ENCODE measurements around the gene RAPGEF6.

Gene RAPGEF6

DNA sequence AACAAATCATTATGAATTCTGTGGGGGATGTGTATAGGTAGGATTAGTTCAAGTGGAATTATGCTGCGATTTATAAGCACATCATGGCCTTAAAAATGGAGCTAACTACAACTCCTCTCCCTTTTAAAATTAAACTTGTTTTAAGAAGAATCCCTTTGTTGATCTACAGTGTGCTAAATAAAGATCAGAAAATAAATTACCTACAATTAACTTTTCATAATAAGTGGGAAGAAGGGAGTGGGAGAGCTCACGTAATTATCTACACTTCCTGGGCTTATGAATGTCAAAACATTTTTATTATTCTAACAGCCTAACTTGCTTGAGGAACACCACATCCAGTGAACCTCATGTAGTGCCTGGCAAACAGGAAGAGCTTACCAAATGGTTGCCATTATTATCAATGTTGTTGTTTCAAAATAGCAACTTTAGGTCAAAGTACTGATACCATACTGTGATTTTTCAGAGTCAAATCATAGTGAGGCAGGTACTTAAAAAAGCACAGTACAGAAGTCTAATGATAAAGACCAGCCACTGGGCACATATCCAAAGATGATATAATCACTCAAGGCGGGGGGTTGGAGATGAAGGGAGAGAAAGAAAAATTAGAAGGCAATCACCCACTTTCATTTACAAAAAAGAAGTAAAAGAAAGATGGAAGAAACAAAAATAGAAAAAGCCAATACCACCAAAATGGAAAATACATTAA is 174.0 kb downstream of the RAPGEF6 start:
- Histone ChIP-seq H3K4me1 (ENCODE audit: control insufficient read depth in 1 of 2, insufficient read depth in 2 of 2, low read length in 2 of 2) (peaks cover 0 to 3% of the 10 kb centered on the region in 2 donors), H3K4me3 (ENCODE audit: low read depth in 1 of 2, low read length in 2 of 2) (no peak overlapping the region), H3K36me3 (ENCODE audit: control insufficient read depth in 1 of 2, insufficient read depth in 2 of 2, low read length in 2 of 2) (peaks cover 0 to 4% of the 10 kb centered on the region in 2 donors), H3K27ac (ENCODE audit: low read length) (no peak overlapping the region), H3K27me3 (ENCODE audit: low read depth, low read length) (no peaks in the 10 kb centered on the region), H3K9me3 (ENCODE audit: control insufficient read depth in 1 of 2, low read length in 2 of 2) (no peaks in the 10 kb centered on the region)

- Histone ChIP-seq H3K4me1 (ENCODE audit: control insufficient read depth in 1 of 2, insufficient read depth in 2 of 2, low read length in 2 of 2) (peaks cover 0 to 3% of the 10 kb centered on the region in 2 donors), H3K4me3 (ENCODE audit: low read depth in 1 of 2, low read length in 2 of 2) (no peak overlapping the region), H3K36me3 (ENCODE audit: control insufficient read depth in 1 of 2, insufficient read depth in 2 of 2, low read length in 2 of 2) (peaks cover 3 to 4% of the 10 kb centered on the region in 2 donors), H3K27me3 (ENCODE audit: low read depth, low read length) (no peaks in the 10 kb centered on the region), H3K27ac (ENCODE audit: low read length) (no peak overlapping the region), H3K9me3 (ENCODE audit: control insufficient read depth in 1 of 2, low read length in 2 of 2) (no peaks in the 10 kb centered on the region)
Measured at GRCh38 chr5:131460133-131460532, 174.9 kb downstream of the RAPGEF6 start.

DNA sequence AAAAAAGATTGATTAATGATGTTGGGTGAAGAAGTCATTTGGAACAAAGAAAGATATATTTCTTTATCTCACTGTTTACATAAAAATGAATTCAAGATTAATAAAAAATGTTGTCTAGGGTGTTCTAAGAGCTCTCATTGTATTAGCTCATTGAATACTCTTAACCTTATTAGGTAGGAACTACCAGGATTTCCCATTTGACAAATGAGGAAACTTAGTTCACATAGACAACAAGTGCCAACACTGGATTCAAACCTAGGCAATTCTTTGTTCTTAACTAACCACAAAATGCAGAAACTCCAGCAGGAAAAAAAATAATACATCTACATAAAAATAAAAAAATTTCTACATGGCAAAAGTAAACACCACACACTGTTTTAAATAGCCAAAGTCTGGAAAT is 175.8 kb downstream of the RAPGEF6 start:
- H3K4me3 ChIP-seq (ENCODE audit: low read depth in 1 of 2, low read length in 2 of 2), result no peak overlapping the region
- peaks cover 4% of the 10 kb centered on the region in 2 donors for H3K36me3 ChIP-seq (ENCODE audit: control insufficient read depth in 1 of 2, insufficient read depth in 2 of 2, low read length in 2 of 2)
- no peak overlapping the region for H3K27ac ChIP-seq (ENCODE audit: low read length)
- peaks cover 0 to 3% of the 10 kb centered on the region in 2 donors for H3K4me1 ChIP-seq (ENCODE audit: control insufficient read depth in 1 of 2, insufficient read depth in 2 of 2, low read length in 2 of 2)
- no peaks in the 10 kb centered on the region for H3K27me3 ChIP-seq (ENCODE audit: low read depth, low read length)
- no peaks in the 10 kb centered on the region for H3K9me3 ChIP-seq (ENCODE audit: control insufficient read depth in 1 of 2, low read length in 2 of 2)

DNA sequence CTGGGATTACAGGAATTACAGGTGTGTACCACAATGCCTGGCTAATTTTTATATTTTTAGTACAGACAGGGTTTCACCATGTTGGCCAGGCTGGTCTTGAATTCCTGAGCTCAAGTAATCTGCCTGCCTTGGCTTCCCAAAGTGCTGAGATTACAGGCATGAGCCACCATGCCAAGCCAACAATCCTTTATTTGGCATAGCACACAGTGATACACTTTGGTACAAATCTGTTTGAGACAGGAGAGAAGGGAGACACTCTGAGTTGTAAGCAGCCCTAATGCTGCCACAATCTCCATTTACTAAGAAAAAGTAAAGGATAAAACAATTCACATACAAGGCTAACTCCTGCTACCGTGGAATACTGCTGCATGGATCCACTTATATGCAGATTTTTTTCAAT is 177.8 kb downstream of the RAPGEF6 start:
- no peak overlapping the region for H3K27ac ChIP-seq (ENCODE audit: low read length)
- H3K4me1 ChIP-seq (ENCODE audit: control insufficient read depth in 1 of 2, insufficient read depth in 2 of 2, low read length in 2 of 2), result peaks cover 0 to 3% of the 10 kb centered on the region in 2 donors
- H3K36me3 ChIP-seq (ENCODE audit: control insufficient read depth in 1 of 2, insufficient read depth in 2 of 2, low read length in 2 of 2), result peaks cover 0 to 10% of the 10 kb centered on the region in 2 donors

DNA sequence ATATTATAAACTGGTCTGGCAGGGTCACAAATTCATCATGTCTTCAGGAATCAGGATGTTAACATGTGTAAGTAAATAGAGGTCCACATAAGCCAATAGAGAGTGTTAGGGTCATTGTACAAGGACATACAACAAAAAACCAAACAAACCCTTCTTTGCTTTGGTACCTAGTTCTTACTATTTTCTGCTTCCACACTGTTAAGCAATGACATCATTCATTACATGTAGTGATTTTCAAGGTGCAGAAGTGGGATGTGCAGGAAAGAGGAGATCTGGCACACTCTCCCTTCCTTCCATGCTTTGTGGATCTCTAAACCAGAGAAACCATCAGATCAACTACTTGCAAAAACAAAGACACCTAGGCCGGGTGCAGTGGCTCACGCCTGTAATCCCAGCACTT is 184.1 kb downstream of the RAPGEF6 start:
- H3K27me3 ChIP-seq (ENCODE audit: low read depth, low read length), result no peaks in the 10 kb centered on the region
- no peak overlapping the region for H3K27ac ChIP-seq (ENCODE audit: low read length)
- no peaks in the 10 kb centered on the region for H3K4me1 ChIP-seq (ENCODE audit: control insufficient read depth in 1 of 2, insufficient read depth in 2 of 2, low read length in 2 of 2)
- H3K4me3 ChIP-seq (ENCODE audit: low read depth in 1 of 2, low read length in 2 of 2), result no peak overlapping the region
- H3K9me3 ChIP-seq (ENCODE audit: control insufficient read depth in 1 of 2, low read length in 2 of 2), result no peaks in the 10 kb centered on the region
- peaks cover 16 to 24% of the 10 kb centered on the region in 2 donors for H3K36me3 ChIP-seq (ENCODE audit: control insufficient read depth in 1 of 2, insufficient read depth in 2 of 2, low read length in 2 of 2)

More for the DNA sequence above, 177.8 kb downstream of the RAPGEF6 start:
- no peaks in the 10 kb centered on the region for H3K27me3 ChIP-seq (ENCODE audit: low read depth, low read length)
- no peak overlapping the region for H3K4me3 ChIP-seq (ENCODE audit: low read depth in 1 of 2, low read length in 2 of 2)
- no peaks in the 10 kb centered on the region for H3K9me3 ChIP-seq (ENCODE audit: control insufficient read depth in 1 of 2, low read length in 2 of 2)

DNA sequence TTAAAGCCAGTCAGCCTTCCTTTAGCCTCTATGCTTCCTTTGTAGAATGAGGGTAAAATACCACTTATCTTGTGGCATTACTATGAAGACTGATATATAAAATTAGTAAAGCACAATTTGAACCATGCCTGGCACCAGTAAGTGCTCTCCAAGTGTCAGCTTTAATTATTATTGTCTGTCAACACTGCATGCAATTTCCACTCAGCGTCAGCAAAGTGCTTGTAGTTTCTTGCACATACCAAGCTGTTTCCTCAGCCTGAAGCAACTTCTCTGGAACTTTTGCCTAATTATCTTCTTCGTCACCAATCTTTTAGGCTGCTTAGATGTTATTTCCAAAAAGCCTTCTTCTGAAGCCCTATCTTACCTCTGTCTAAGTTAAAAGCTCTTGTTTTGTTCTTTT is 193.8 kb downstream of the RAPGEF6 start:
- no peaks in the 10 kb centered on the region for H3K27me3 ChIP-seq (ENCODE audit: low read depth, low read length)
- no peak overlapping the region for H3K4me3 ChIP-seq (ENCODE audit: low read depth in 1 of 2, low read length in 2 of 2)
- no peaks in the 10 kb centered on the region for H3K4me1 ChIP-seq (ENCODE audit: control insufficient read depth in 1 of 2, insufficient read depth in 2 of 2, low read length in 2 of 2)
- peaks cover 30 to 32% of the 10 kb centered on the region in 2 donors for H3K36me3 ChIP-seq (ENCODE audit: control insufficient read depth in 1 of 2, insufficient read depth in 2 of 2, low read length in 2 of 2)
- H3K27ac ChIP-seq (ENCODE audit: low read length), result no peak overlapping the region
- H3K9me3 ChIP-seq (ENCODE audit: control insufficient read depth in 1 of 2, low read length in 2 of 2), result no peaks in the 10 kb centered on the region

GRCh38 chr5:131436081-131436480 is 198.9 kb downstream of the RAPGEF6 start:
- H3K4me1 ChIP-seq (ENCODE audit: control insufficient read depth in 1 of 2, insufficient read depth in 2 of 2, low read length in 2 of 2), result peaks cover 0 to 3% of the 10 kb centered on the region in 2 donors
- H3K27me3 ChIP-seq (ENCODE audit: low read depth, low read length), result no peaks in the 10 kb centered on the region
- no peak overlapping the region for H3K4me3 ChIP-seq (ENCODE audit: low read depth in 1 of 2, low read length in 2 of 2)
- H3K27ac ChIP-seq (ENCODE audit: low read length), result no peak overlapping the region
- peaks cover 20 to 30% of the 10 kb centered on the region in 2 donors for H3K36me3 ChIP-seq (ENCODE audit: control insufficient read depth in 1 of 2, insufficient read depth in 2 of 2, low read length in 2 of 2)
- no peaks in the 10 kb centered on the region for H3K9me3 ChIP-seq (ENCODE audit: control insufficient read depth in 1 of 2, low read length in 2 of 2)

GRCh38 chr5:131433109-131433508 is 201.9 kb downstream of the RAPGEF6 start:
- no peak overlapping the region for H3K27ac ChIP-seq (ENCODE audit: low read length)
- no peak overlapping the region for H3K4me3 ChIP-seq (ENCODE audit: low read depth in 1 of 2, low read length in 2 of 2)
- H3K36me3 ChIP-seq (ENCODE audit: control insufficient read depth in 1 of 2, insufficient read depth in 2 of 2, low read length in 2 of 2), result peaks cover 27 to 30% of the 10 kb centered on the region in 2 donors
- H3K27me3 ChIP-seq (ENCODE audit: low read depth, low read length), result no peaks in the 10 kb centered on the region
- peaks cover 0 to 3% of the 10 kb centered on the region in 2 donors for H3K4me1 ChIP-seq (ENCODE audit: control insufficient read depth in 1 of 2, insufficient read depth in 2 of 2, low read length in 2 of 2)
- no peaks in the 10 kb centered on the region for H3K9me3 ChIP-seq (ENCODE audit: control insufficient read depth in 1 of 2, low read length in 2 of 2)

DNA sequence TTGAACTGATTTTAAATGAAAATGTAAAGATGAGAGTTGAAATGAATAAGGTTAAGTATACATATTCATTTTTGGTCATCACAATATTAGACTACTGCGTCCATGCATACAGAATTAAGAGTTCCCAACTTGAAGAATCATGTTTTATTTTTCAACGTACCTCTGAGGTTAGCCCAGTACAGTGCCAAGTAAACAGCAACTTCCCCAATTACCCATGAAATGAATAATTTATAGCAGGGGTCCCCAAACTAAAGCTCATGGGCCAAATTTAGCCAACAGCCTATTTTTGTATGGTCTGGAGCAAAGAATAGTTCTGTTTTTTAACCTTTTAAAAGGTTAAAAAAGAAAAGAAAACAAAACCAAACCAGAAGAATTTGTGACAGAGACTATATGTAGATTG is 203.2 kb downstream of the RAPGEF6 start:
- Histone ChIP-seq H3K27ac (ENCODE audit: low read length) (no peak overlapping the region), H3K36me3 (ENCODE audit: control insufficient read depth in 1 of 2, insufficient read depth in 2 of 2, low read length in 2 of 2) (peaks cover 28 to 30% of the 10 kb centered on the region in 2 donors), H3K27me3 (ENCODE audit: low read depth, low read length) (no peaks in the 10 kb centered on the region), H3K4me1 (ENCODE audit: control insufficient read depth in 1 of 2, insufficient read depth in 2 of 2, low read length in 2 of 2) (peaks cover 0 to 3% of the 10 kb centered on the region in 2 donors), H3K4me3 (ENCODE audit: low read depth in 1 of 2, low read length in 2 of 2) (no peak overlapping the region), H3K9me3 (ENCODE audit: control insufficient read depth in 1 of 2, low read length in 2 of 2) (no peaks in the 10 kb centered on the region)

DNA sequence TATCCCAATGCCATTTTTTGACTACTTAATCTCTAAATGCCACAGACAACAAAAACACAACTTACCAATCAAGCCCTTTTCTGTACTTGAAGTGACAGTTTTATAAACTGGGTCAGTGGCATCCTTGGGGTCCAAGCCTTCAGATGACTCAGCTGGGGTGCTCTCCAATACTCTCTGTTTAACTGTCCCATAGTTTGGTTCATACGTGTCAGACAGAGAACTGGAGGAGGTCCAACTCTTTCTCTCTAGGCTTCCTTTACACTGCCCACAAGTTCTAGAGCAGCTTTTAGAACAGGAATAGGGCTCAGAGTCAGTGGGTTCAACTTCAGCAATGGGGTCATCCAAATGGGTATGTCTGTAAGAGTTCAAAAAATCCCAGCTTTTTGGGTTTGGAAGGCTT is 204.2 kb downstream of the RAPGEF6 start:
- no peaks in the 10 kb centered on the region for H3K9me3 ChIP-seq (ENCODE audit: control insufficient read depth in 1 of 2, low read length in 2 of 2)
- H3K27ac ChIP-seq (ENCODE audit: low read length), result no peak overlapping the region
- H3K36me3 ChIP-seq (ENCODE audit: control insufficient read depth in 1 of 2, insufficient read depth in 2 of 2, low read length in 2 of 2), result peaks cover 34% of the 10 kb centered on the region in 2 donors
- no peaks in the 10 kb centered on the region for H3K27me3 ChIP-seq (ENCODE audit: low read depth, low read length)
- H3K4me3 ChIP-seq (ENCODE audit: low read depth in 1 of 2, low read length in 2 of 2), result no peak overlapping the region
- peaks cover 0 to 3% of the 10 kb centered on the region in 2 donors for H3K4me1 ChIP-seq (ENCODE audit: control insufficient read depth in 1 of 2, insufficient read depth in 2 of 2, low read length in 2 of 2)

DNA sequence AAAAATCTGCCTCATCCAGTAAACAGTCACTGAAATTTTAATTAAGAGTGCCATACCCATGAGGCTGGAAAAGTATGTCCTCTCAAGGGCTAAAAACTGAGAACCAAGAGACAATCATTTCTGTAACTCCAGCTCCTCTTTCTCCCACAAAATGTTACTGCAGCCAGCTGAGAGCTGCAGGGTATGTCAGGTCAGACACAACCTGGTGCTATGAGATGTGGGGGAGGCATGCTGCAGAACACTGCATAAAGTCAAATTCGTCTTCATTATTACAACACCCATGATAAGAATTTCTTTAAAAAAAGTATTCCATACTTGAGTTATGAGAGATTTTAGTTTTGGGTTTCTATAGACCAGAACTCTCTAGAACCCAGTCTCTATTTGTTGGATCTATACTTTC is 209.0 kb downstream of the RAPGEF6 start:
- H3K27ac ChIP-seq (ENCODE audit: low read length), result no peak overlapping the region
- no peaks in the 10 kb centered on the region for H3K27me3 ChIP-seq (ENCODE audit: low read depth, low read length)
- H3K4me1 ChIP-seq (ENCODE audit: control insufficient read depth in 1 of 2, insufficient read depth in 2 of 2, low read length in 2 of 2), result no peaks in the 10 kb centered on the region
- H3K36me3 ChIP-seq (ENCODE audit: control insufficient read depth in 1 of 2, insufficient read depth in 2 of 2, low read length in 2 of 2), result peaks cover 17 to 26% of the 10 kb centered on the region in 2 donors
- H3K9me3 ChIP-seq (ENCODE audit: control insufficient read depth in 1 of 2, low read length in 2 of 2), result no peaks in the 10 kb centered on the region
- H3K4me3 ChIP-seq (ENCODE audit: low read depth in 1 of 2, low read length in 2 of 2), result no peak overlapping the region

- Histone ChIP-seq H3K36me3 (ENCODE audit: control insufficient read depth in 1 of 2, insufficient read depth in 2 of 2, low read length in 2 of 2) (peaks cover 8 to 9% of the 10 kb centered on the region in 2 donors), H3K27ac (ENCODE audit: low read length) (no peak overlapping the region)
Measured at GRCh38 chr5:131423056-131423455, 212.0 kb downstream of the RAPGEF6 start.

More at GRCh38 chr5:131423056-131423455, 212.0 kb downstream of the RAPGEF6 start:
- H3K4me3 ChIP-seq (ENCODE audit: low read depth in 1 of 2, low read length in 2 of 2), result no peak overlapping the region
- no peaks in the 10 kb centered on the region for H3K4me1 ChIP-seq (ENCODE audit: control insufficient read depth in 1 of 2, insufficient read depth in 2 of 2, low read length in 2 of 2)
- no peaks in the 10 kb centered on the region for H3K27me3 ChIP-seq (ENCODE audit: low read depth, low read length)
- H3K9me3 ChIP-seq (ENCODE audit: control insufficient read depth in 1 of 2, low read length in 2 of 2), result no peaks in the 10 kb centered on the region

Data from muscle layer of duodenum (tissue), 2 donors.